Immature natural killer cell (primary cell): Measurements from ENCODE around the gene FAM200A. TPM values are rescaled to one million over a fixed set of nuclear protein-coding genes. Genes with fewer than 3 reads are reported as not detected.
"Not testable (repeated sequence)": the region's sequence is repeated elsewhere in the genome, so short reads cannot be mapped to it uniquely, and the experiment has no call there.

Source experiments
- DNase-seq, 3 donors: peaks; one replicate each; pipeline ENCODE4 v3.0.0; 2022; ENCODE audit warnings: mixed read lengths in 1 of 3
- H3K27ac Mint-ChIP-seq, 6 donors: one replicate each; pipeline ENCODE4 v1.8.0; 2020; ENCODE audit warnings: mixed read lengths in 6 of 6, mild to moderate bottlenecking in 5 of 6, inconsistent platforms in 4 of 6, moderate library complexity in 3 of 6
- H3K27me3 Mint-ChIP-seq, 3 donors: one replicate each; pipeline ENCODE4 v1.8.0; 2020 to 2021; ENCODE audit warnings: low read depth in 3 of 3, mild to moderate bottlenecking in 3 of 3, mixed read lengths in 3 of 3, moderate library complexity in 3 of 3, inconsistent platforms in 1 of 3
- H3K36me3 Mint-ChIP-seq, 3 donors: one replicate each; pipeline ENCODE4 v1.8.0; 2020; ENCODE audit warnings: mixed read lengths in 3 of 3, inconsistent platforms in 2 of 3, mild to moderate bottlenecking in 2 of 3
- H3K4me1 Mint-ChIP-seq, 2 donors: one replicate each; pipeline ENCODE4 v1.8.0; 2020; ENCODE audit warnings: inconsistent platforms in 2 of 2, mild to moderate bottlenecking in 2 of 2, mixed read lengths in 2 of 2, moderate library complexity in 1 of 2
- H3K4me3 Mint-ChIP-seq, 5 donors: one replicate each; pipeline ENCODE4 v1.8.0; 2020; ENCODE audit warnings: mild to moderate bottlenecking in 5 of 5, mixed read lengths in 5 of 5, inconsistent platforms in 3 of 5, moderate library complexity in 3 of 5
- H3K9me3 Mint-ChIP-seq, 6 donors: one replicate each; pipeline ENCODE4 v1.8.0; 2020; ENCODE audit warnings: mild to moderate bottlenecking in 6 of 6, mixed read lengths in 6 of 6, inconsistent platforms in 4 of 6, moderate library complexity in 3 of 6
- polyA plus RNA-seq, 3 donors: library from polyadenylated mRNA; unstranded; fragments of 300-500 nt; fragmentation: Illumina TruSeq; gene quantifications; one replicate each; pipeline ENCODE4 v1.2.3, GENCODE V29; 2021

The FAM200A gene
- polyA plus RNA-seq, 3 donors from 2014 or later = 1.9 to 4.7 TPM; not detected in 1

GRCh38 chr7:99551334-99551733 is 580 bp downstream of the FAM200A start:
- H3K4me3 Mint-ChIP-seq = peak overlapping the region; percentile 70 to 96 (median 93)

GRCh38 chr7:99549545-99549944 is 2.4 kb downstream of the FAM200A start:
- not testable (repeated sequence) for H3K27me3 Mint-ChIP-seq, H3K36me3 Mint-ChIP-seq, H3K9me3 Mint-ChIP-seq, H3K4me3 Mint-ChIP-seq, DNase-seq
- peak overlapping the region in 1 of 6 donors; percentile 57 for H3K27ac Mint-ChIP-seq
- H3K4me1 Mint-ChIP-seq = peaks cover 24 to 30% of the 10 kb centered on the region in 2 donors

More at GRCh38 chr7:99551334-99551733, 580 bp downstream of the FAM200A start:
- DNase-seq = no peak
- Mint-ChIP-seq H3K27me3 (peaks cover 0 to 5% (median 0%) of the 10 kb centered on the region in 3 donors), H3K27ac (peak overlapping the region; percentile 84 to 97 (median 90)), H3K9me3 (no peaks in the 10 kb centered on the region), H3K4me1 (peaks cover 29 to 36% of the 10 kb centered on the region in 2 donors), H3K36me3 (peaks cover 0 to 9% (median 3%) of the 10 kb centered on the region in 3 donors)

- Mint-ChIP-seq H3K9me3 (peaks cover 7 to 18% (median 13%) of the 10 kb centered on the region in 6 donors), H3K36me3 (peaks cover 0 to 18% (median 5%) of the 10 kb centered on the region in 3 donors)
- H3K27me3 Mint-ChIP-seq, H3K4me1 Mint-ChIP-seq, H3K27ac Mint-ChIP-seq, H3K4me3 Mint-ChIP-seq, DNase-seq: not testable (repeated sequence)
Observed at GRCh38 chr7:99545308-99545707, 6.6 kb downstream of the FAM200A start.

GRCh38 chr7:99543916-99544315 is 8.0 kb downstream of the FAM200A start:
- DNase-seq = no peak
- Mint-ChIP-seq H3K36me3 (peaks cover 0 to 18% (median 5%) of the 10 kb centered on the region in 3 donors), H3K4me3 (no peak overlapping the region), H3K4me1 (no peaks in the 10 kb centered on the region), H3K27me3 (no peaks in the 10 kb centered on the region), H3K27ac (no peak overlapping the region), H3K9me3 (peaks cover 7 to 24% (median 14%) of the 10 kb centered on the region in 6 donors)

GRCh38 chr7:99543081-99543671 is 8.7 kb downstream of the FAM200A start:
- Mint-ChIP-seq H3K36me3 (peaks cover 0 to 15% (median 5%) of the 10 kb centered on the region in 3 donors), H3K4me3 (no peak overlapping the region), H3K9me3 (peaks cover 7 to 24% (median 16%) of the 10 kb centered on the region in 6 donors), H3K27me3 (no peaks in the 10 kb centered on the region), H3K4me1 (no peaks in the 10 kb centered on the region), H3K27ac (no peak overlapping the region)
- no peak for DNase-seq

GRCh38 chr7:99541212-99541611 is 10.7 kb downstream of the FAM200A start:
- Mint-ChIP-seq H3K36me3 (peaks cover 0 to 9% (median 9%) of the 10 kb centered on the region in 3 donors), H3K27ac (no peak overlapping the region), H3K4me1 (no peaks in the 10 kb centered on the region), H3K27me3 (no peaks in the 10 kb centered on the region), H3K9me3 (peaks cover 7 to 24% (median 17%) of the 10 kb centered on the region in 6 donors), H3K4me3 (no peak overlapping the region)
- no peak for DNase-seq

GRCh38 chr7:99540542-99540941 is 11.4 kb downstream of the FAM200A start:
- Mint-ChIP-seq H3K4me1 (no peaks in the 10 kb centered on the region), H3K9me3 (peaks cover 7 to 24% (median 17%) of the 10 kb centered on the region in 6 donors), H3K27ac (no peak overlapping the region), H3K4me3 (no peak overlapping the region), H3K36me3 (peaks cover 0 to 9% (median 9%) of the 10 kb centered on the region in 3 donors), H3K27me3 (no peaks in the 10 kb centered on the region)
- DNase-seq = no peak

- no peaks in the 10 kb centered on the region for H3K4me1 Mint-ChIP-seq
- no peak overlapping the region for H3K27ac Mint-ChIP-seq
- peaks cover 0 to 2% (median 0%) of the 10 kb centered on the region in 3 donors for H3K27me3 Mint-ChIP-seq
- peaks cover 10 to 24% (median 17%) of the 10 kb centered on the region in 6 donors for H3K9me3 Mint-ChIP-seq
- no peak for DNase-seq
- no peak overlapping the region for H3K4me3 Mint-ChIP-seq
- peaks cover 0 to 9% (median 9%) of the 10 kb centered on the region in 3 donors for H3K36me3 Mint-ChIP-seq
Observed at GRCh38 chr7:99539213-99539811, 12.6 kb downstream of the FAM200A start.

GRCh38 chr7:99535667-99536066 is 16.2 kb downstream of the FAM200A start:
- Mint-ChIP-seq H3K4me3 (no peak overlapping the region), H3K9me3 (peaks cover 16 to 40% (median 33%) of the 10 kb centered on the region in 6 donors), H3K4me1 (no peaks in the 10 kb centered on the region), H3K27ac (no peak overlapping the region), H3K36me3 (peaks cover 27 to 36% (median 35%) of the 10 kb centered on the region in 3 donors), H3K27me3 (peaks cover 0 to 3% (median 2%) of the 10 kb centered on the region in 3 donors)
- DNase-seq = no peak

GRCh38 chr7:99531354-99531765 is 20.6 kb downstream of the FAM200A start:
- H3K27me3 Mint-ChIP-seq = peaks cover 0 to 3% (median 2%) of the 10 kb centered on the region in 3 donors
- H3K9me3 Mint-ChIP-seq = peaks cover 16 to 41% (median 32%) of the 10 kb centered on the region in 6 donors
- H3K27ac Mint-ChIP-seq = no peak overlapping the region
- DNase-seq = no peak
- H3K36me3 Mint-ChIP-seq = peaks cover 49 to 64% (median 60%) of the 10 kb centered on the region in 3 donors
- no peaks in the 10 kb centered on the region for H3K4me1 Mint-ChIP-seq
- H3K4me3 Mint-ChIP-seq = no peak overlapping the region

GRCh38 chr7:99525713-99526440 is 26.0 kb downstream of the FAM200A start:
- Mint-ChIP-seq H3K27me3 (no peaks in the 10 kb centered on the region), H3K36me3 (peaks cover 38 to 54% (median 51%) of the 10 kb centered on the region in 3 donors), H3K4me1 (no peaks in the 10 kb centered on the region), H3K9me3 (peaks cover 2 to 15% (median 7%) of the 10 kb centered on the region in 6 donors), H3K27ac (peak overlapping the region in 1 of 6 donors; percentile 70), H3K4me3 (no peak overlapping the region)
- DNase-seq = no peak

- Mint-ChIP-seq H3K36me3 (peaks cover 23 to 34% (median 29%) of the 10 kb centered on the region in 3 donors), H3K4me3 (no peak overlapping the region), H3K4me1 (peaks cover 0 to under 1% of the 10 kb centered on the region in 2 donors), H3K27me3 (no peaks in the 10 kb centered on the region), H3K9me3 (peaks cover 0 to 2% (median 0%) of the 10 kb centered on the region in 6 donors), H3K27ac (no peak overlapping the region)
- no peak for DNase-seq
Observed at GRCh38 chr7:99521399-99521798, 30.5 kb downstream of the FAM200A start.

GRCh38 chr7:99514050-99514449 is 37.9 kb downstream of the FAM200A start:
- no peak for DNase-seq
- Mint-ChIP-seq H3K4me1 (peaks cover 3 to 19% of the 10 kb centered on the region in 2 donors), H3K27me3 (no peaks in the 10 kb centered on the region), H3K27ac (no peak overlapping the region), H3K4me3 (no peak overlapping the region), H3K9me3 (no peaks in the 10 kb centered on the region), H3K36me3 (peaks cover 13 to 14% (median 14%) of the 10 kb centered on the region in 3 donors)

- Mint-ChIP-seq H3K4me3 (peak overlapping the region; percentile 87 to 100 (median 97)), H3K4me1 (peaks cover 32 to 34% of the 10 kb centered on the region in 2 donors), H3K9me3 (no peaks in the 10 kb centered on the region), H3K27me3 (peaks cover 4 to 9% (median 5%) of the 10 kb centered on the region in 3 donors), H3K36me3 (no peaks in the 10 kb centered on the region), H3K27ac (peak overlapping the region; percentile 88 to 100 (median 98))
- no peak for DNase-seq
Observed at GRCh38 chr7:99505324-99505662, 46.6 kb downstream of the FAM200A start.
